Kidney (tissue), 14 donors: ENCODE results near the gene TENT4B. TPM values are rescaled to one million over a fixed set of nuclear protein-coding genes. Genes with fewer than 3 reads are reported as not detected.

Source experiments
- DNase-seq, 5 donors: peaks; one replicate each; pipeline ENCODE4 v3.0.0-alpha.2; 2013 to 2020
- FAIRE-seq: peaks from 2 replicates; lab custom pipeline; 2012; peaks lifted over from hg19 to GRCh38; lab: Jason Lieb, UNC
- H3K27ac ChIP-seq, 2 donors: one replicate each; pipeline ENCODE4 v1.7.0; 2013; ENCODE audit warnings: low read depth in 2 of 2, low read length in 2 of 2, inconsistent platforms in 1 of 2
- H3K27me3 ChIP-seq: one replicate; pipeline ENCODE4 v1.7.1; 2013; ENCODE audit warnings: low read length, inconsistent platforms; ENCODE audit not compliant: control insufficient read depth, insufficient read depth
- H3K36me3 ChIP-seq, 3 donors: one replicate each; pipeline versions ENCODE4 v1.7.0 to v1.7.1; 2013; ENCODE audit warnings: low read length in 3 of 3, control low read depth in 1 of 3, inconsistent platforms in 1 of 3; ENCODE audit not compliant: insufficient read depth in 3 of 3, control insufficient read depth in 2 of 3
- H3K4me1 ChIP-seq, 3 donors: one replicate each; pipeline versions ENCODE4 v1.7.0 to v1.7.1; 2013; ENCODE audit warnings: low read length in 3 of 3, inconsistent platforms in 1 of 3, low read depth in 1 of 3; ENCODE audit not compliant: control insufficient read depth in 2 of 3, insufficient read depth in 2 of 3
- H3K4me3 ChIP-seq, 3 donors: one replicate each; pipeline versions ENCODE4 v1.7.0 to v1.8.1; 2013; ENCODE audit warnings: low read length in 3 of 3, control low read depth in 1 of 3, inconsistent platforms in 1 of 3
- H3K9ac ChIP-seq, 3 donors: one replicate each; pipeline versions ENCODE4 v1.7.0 to v1.7.1; 2013; ENCODE audit warnings: low read length in 3 of 3, control low read depth in 1 of 3, inconsistent platforms in 1 of 3
- H3K9me3 ChIP-seq, 3 donors: one replicate each; pipeline versions ENCODE4 v1.7.0 to v1.7.1; 2013; ENCODE audit warnings: low read length in 3 of 3, control low read depth in 1 of 3, inconsistent platforms in 1 of 3; ENCODE audit not compliant: control insufficient read depth in 2 of 3, insufficient read depth in 1 of 3
- intact Hi-C: fragments of 100-400 bp; cut with DNase I; formaldehyde crosslinking; loops from one replicate; pipeline ENCODE4 v1.11.1; 2022
- polyA plus RNA-seq: library from polyadenylated mRNA; stranded (reverse); fragments of 350-450 nt; fragmentation: Illumina TruSeq; extraction: RNeasy Lipid Tissue Mini Kit (QIAGEN cat#74804); gene quantifications from one replicate; pipeline ENCODE4 v1.2.3, GENCODE V29; 2014; ENCODE audit warnings: low read depth, low replicate concordance; ENCODE audit not compliant: insufficient read depth
- total RNA-seq: library from RNA; stranded (reverse); fragmentation: NEBNext Ultra II Directional; extraction: Animal tissue kit (Norgen Biotek cat#: 25700); gene quantifications from one replicate; pipeline ENCODE4 v1.2.1, GENCODE V29; 2021
- TF ChIP-seq, protein P1 (sequence below): IDR thresholded peaks from 3 replicates; pipeline ENCODE4 v1.5.1; 2012; ENCODE audit warnings: mild to moderate bottlenecking, moderate library complexity, borderline replicate concordance; ENCODE audit not compliant: insufficient read depth; ENCODE audit errors: extremely low read depth
- donor health status: control.
- donor health status: control.
- donor health status: control.
- donor health status: control.
- donor health status: control.
- donor health status: DM: yes; HTN: yes; CAD: no.
- donor health status: Normal renal cell carcinoma (clear cell type).

The TENT4B gene
- total and polyA plus RNA-seq, 2 donors from 2014 or later, result 4.7 to 13.2 TPM

DNA sequence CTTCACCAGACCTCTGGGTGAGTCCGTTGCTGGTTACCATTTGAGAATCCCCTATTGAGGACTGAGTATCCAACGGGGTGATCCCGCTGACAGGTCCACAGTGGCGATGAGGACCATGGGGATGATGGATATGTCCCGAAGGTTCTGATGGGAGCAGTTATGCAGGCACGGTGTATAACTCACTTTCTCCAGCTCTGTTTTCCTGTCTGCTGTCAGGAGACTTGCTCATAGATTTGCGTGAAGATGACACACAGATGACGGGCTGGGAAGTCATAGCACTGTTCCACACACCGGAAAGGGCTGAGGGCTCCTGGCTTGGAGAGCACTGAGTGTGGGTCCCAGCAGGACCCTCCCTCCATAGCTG, 91.0 kb downstream of the TENT4B start:
- Histone ChIP-seq H3K4me3 (no peak overlapping the region), H3K27ac (no peak overlapping the region), H3K27me3 (no peaks in the 10 kb centered on the region), H3K9me3 (no peaks in the 10 kb centered on the region), H3K36me3 (no peaks in the 10 kb centered on the region), H3K9ac (no peak overlapping the region), H3K4me1 (peaks cover 0 to 7% (median 0%) of the 10 kb centered on the region in 3 donors)
- TF ChIP-seq, protein P1, sequence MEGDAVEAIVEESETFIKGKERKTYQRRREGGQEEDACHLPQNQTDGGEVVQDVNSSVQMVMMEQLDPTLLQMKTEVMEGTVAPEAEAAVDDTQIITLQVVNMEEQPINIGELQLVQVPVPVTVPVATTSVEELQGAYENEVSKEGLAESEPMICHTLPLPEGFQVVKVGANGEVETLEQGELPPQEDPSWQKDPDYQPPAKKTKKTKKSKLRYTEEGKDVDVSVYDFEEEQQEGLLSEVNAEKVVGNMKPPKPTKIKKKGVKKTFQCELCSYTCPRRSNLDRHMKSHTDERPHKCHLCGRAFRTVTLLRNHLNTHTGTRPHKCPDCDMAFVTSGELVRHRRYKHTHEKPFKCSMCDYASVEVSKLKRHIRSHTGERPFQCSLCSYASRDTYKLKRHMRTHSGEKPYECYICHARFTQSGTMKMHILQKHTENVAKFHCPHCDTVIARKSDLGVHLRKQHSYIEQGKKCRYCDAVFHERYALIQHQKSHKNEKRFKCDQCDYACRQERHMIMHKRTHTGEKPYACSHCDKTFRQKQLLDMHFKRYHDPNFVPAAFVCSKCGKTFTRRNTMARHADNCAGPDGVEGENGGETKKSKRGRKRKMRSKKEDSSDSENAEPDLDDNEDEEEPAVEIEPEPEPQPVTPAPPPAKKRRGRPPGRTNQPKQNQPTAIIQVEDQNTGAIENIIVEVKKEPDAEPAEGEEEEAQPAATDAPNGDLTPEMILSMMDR, result no peak
- DNase-seq, result no peak
- no peak for FAIRE-seq
- intact Hi-C loops, result no loop called here

DNA sequence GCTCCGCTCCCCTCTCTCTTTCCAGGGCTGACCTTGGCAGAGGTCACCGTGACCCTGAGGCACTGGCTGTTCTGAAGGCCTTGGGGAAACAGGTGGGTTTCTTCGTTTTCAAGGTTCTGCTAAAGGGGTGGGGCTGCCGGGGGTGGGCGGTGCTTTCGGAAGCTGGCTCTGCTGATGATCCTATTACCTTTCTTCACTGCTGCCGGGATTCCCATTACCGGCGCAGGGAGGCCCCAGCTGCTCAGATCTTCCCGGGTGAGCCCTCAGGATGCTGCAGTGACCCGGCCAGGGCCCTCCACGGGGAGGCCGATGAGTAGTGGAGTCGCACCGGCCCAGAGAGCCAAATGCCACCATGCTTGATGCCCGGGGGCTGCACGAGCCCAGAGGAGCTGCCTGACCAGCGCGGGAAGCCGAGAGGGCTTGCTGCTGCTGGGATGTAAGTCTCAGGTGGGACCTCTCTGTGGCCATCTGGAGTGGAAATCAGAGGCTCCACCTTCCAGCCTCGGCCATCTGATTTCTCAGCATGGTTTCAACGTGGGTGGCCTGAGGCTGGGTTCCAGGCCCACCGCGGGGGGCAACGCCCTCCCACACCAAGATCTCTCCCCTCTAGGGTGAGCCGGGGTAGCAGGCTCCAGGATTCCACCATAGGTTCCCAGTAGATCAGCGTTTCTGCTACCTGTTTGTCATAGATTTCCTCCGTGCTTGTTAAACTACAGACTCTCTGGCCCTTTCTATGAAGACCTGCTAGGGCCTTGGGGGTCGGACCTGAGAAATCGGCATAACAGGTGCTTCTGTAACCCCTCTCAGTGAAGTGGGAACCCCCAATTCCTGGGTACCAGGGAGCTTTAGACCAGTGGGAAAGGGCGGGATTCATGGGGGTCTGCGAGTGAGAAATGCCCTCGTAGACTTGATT, 91.7 kb downstream of the TENT4B start:
- intact Hi-C loops, result no loop called here
- no peak overlapping the region for H3K27ac ChIP-seq
- H3K9ac ChIP-seq, result no peak overlapping the region

DNA sequence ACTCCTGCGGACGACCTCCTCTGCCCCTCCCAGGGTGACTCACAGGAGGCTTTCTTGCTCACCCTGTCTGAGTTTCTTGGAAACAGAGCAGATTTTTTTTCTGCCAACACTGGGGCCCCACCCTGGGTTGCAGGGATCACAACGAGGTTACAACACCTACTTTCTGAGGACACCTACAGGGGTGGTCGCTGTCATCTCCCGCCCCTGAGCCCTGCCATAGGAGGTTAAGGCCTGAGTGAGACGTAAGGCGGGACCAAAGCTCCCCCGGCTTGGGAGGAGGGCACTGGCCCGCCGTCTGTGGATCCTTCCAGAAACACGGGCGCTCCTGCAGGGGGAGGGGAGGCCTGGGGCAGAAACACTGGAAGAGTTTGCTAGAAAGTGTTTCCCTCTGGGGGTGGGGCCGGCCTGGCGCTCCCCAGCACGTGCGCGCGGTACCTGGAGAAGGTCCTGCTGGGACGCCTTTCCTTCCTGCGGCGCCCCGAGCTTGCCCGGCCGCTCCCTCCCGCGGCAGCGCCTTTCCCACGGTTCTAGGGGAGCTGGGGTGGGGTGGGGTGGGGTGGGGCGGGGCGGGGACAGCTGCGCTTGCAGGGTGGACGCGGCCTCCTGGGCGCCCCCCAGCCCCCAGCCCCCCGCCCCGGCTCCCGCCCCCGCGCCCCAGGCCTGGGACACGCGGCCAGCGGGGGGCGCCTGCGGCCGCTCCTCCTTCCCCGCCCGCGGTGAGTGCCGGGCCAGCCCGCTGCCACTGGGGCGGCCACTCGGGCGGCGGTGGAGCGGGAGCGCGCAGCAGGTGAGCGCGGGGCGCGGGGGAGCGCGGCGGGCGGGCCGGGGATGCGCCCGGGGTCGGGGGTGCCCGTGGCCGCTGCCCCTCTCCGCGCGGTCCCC, 92.6 kb downstream of the TENT4B start:
- DNase-seq, result peak; percentile 39 to 82 (median 70)
- no peak overlapping the region for H3K27ac ChIP-seq

More for the DNA sequence above, 91.7 kb downstream of the TENT4B start:
- peaks cover 0 to 7% (median 0%) of the 10 kb centered on the region in 3 donors for H3K4me1 ChIP-seq
- TF ChIP-seq, protein P1, result no peak
- no peaks in the 10 kb centered on the region for H3K27me3 ChIP-seq
- peak overlapping the region in 1 of 3 donors; percentile 48 for H3K4me3 ChIP-seq
- no peaks in the 10 kb centered on the region for H3K36me3 ChIP-seq
- FAIRE-seq (no peak), DNase-seq (peak in 3 of 5 donors; percentile 36 to 59 (median 38))
- no peaks in the 10 kb centered on the region for H3K9me3 ChIP-seq

More for the DNA sequence above, 92.6 kb downstream of the TENT4B start:
- Histone ChIP-seq H3K9ac (no peak overlapping the region), H3K27me3 (no peaks in the 10 kb centered on the region), H3K36me3 (no peaks in the 10 kb centered on the region), H3K9me3 (no peaks in the 10 kb centered on the region), H3K4me1 (peaks cover 0 to 7% (median 0%) of the 10 kb centered on the region in 3 donors), H3K4me3 (peak overlapping the region in 1 of 3 donors; percentile 48)
- intact Hi-C loops, result no loop called here
- FAIRE-seq, result no peak
- TF ChIP-seq, protein P1, result peak; percentile 19
